VCaP (cell line): ENCODE data around the gene PELI1.

Experiments
- H3K27ac ChIP-seq: fragments of 450-650 bp; 2 replicates; pipeline ENCODE4 v1.5.1; 2017
- CTCF ChIP-seq: fragments of 450-650 bp; conservative IDR thresholded peaks from 2 replicates; pipeline ENCODE4 v1.5.1; 2017; ENCODE audit warnings: mild to moderate bottlenecking, moderate library complexity

Gene PELI1

GRCh38 chr2:64045938-64046337 lies 98.3 kb downstream of the PELI1 start:
- H3K27ac ChIP-seq = no peak overlapping the region
- no peak for TF ChIP-seq CTCF
